ENCODE data around the gene GINM1.

GINM1 gene

GRCh38 chr6:149600508-149600907, 34.3 kb downstream of the GINM1 start:
- DNase-seq, result no peak

- DNase-seq, result no peak
Measured at GRCh38 chr6:149608381-149608982, 42.3 kb downstream of the GINM1 start.

- no peak for DNase-seq
Measured at GRCh38 chr6:149614337-149614736, 48.2 kb downstream of the GINM1 start.

- no peak for DNase-seq
Measured at GRCh38 chr6:149615805-149616204, 49.6 kb downstream of the GINM1 start.

- no peak for DNase-seq
Measured at GRCh38 chr6:149627672-149628071, 61.5 kb downstream of the GINM1 start.

GRCh38 chr6:149628875-149629510, 62.8 kb downstream of the GINM1 start:
- DNase-seq, result no peak

- DNase-seq, result no peak
Measured at GRCh38 chr6:149634315-149634714, 68.1 kb downstream of the GINM1 start.

GRCh38 chr6:149636124-149636523, 69.9 kb downstream of the GINM1 start:
- no peak for DNase-seq
